Activated gamma-delta T cell treated with Interleukin-2 at 50 U/mL for 16 hours (primary cell): ENCODE measurements around the gene QKI.
A peak's percentile ranks its signal among the peaks of the same experiment; 100 is the strongest.

Experiments
- DNase-seq: peaks from one replicate; pipeline ENCODE4 v3.0.0-alpha.2; 2020

QKI gene

GRCh38 chr6:163539101-163539762 lies 124.7 kb downstream of the QKI start:
- DNase-seq = no peak

GRCh38 chr6:163543321-163543720 lies 128.8 kb downstream of the QKI start:
- no peak for DNase-seq

DNA sequence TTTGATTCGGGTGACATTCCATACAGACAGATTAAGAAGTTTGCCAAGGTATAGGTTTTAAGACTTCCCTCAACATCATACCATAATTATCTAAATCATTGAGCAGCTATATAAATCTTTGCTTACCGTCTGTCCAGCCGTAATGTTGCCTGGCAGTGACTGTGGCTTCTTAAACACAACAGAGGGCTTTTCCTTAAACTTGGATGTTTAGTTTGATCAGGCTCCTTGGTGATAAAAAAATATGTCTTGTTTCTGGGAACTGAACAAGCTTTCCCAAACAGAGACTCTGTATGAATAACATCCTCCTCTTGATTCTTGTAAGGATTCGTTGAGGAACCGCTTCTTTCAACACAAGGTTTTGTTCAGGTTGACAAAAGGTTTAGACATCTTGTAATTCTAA lies 130.9 kb downstream of the QKI start:
- no peak for DNase-seq

DNA sequence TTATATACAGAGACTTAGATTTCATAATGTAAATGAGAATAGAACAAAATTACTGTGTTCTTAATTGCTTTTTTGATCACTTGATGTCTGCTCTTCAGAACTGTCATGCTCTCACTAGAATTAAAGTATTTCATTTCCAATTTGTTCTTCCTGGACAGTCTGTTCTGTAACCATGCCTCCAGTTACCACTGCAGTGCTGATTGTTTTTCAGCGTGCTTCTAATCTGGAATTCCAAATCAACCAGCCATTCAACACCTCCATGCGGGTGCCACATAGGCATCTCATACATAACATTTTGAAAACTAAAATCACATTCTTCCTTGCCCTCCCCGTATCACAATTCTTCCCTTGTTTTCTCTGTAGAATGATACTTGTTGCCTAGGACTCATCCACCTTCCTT lies 132.8 kb downstream of the QKI start:
- no peak for DNase-seq

DNA sequence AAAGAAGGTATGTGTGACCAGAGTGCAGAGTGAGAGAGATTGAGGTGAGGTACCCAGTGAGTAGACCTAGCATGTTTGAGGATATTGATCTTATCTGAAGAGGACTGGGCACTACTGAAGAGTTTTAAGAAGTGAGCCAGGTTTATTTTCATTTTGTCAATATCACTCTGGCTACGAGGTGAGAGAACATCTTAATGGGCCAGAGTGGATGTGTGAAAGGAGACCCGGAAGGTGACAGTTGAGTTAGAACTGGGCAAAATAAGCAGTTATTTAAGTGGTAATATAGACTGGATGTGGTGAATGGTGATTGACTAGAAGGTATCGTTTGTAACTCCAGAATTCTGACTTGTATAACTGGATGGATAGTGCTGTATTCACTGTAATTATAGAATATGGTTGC lies 134.1 kb downstream of the QKI start:
- DNase-seq = no peak

DNA sequence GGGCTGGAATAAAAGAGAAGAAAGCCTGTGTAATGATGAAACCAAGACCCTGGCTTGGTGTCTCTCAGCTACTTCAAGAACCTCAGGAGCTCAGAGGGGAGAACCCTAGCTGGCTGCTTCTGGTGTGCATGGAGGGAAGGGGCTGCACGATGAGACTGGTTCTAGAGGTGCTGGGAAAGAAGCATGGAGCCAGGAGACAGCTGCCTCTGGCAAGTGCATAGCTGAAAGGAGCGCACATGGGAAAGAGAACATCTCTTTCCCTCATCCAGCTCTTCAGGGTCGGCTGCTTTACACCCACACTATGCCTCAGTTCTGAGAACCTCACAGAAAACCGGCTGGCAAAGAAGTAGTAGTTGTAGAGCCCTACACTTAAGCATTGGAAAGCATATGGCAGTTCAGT lies 139.5 kb downstream of the QKI start:
- no peak for DNase-seq

GRCh38 chr6:163554663-163555062 lies 140.1 kb downstream of the QKI start:
- peak; percentile 44 for DNase-seq

- DNase-seq = no peak
Observed at GRCh38 chr6:163559661-163560060, 145.1 kb downstream of the QKI start.

GRCh38 chr6:163563318-163563717 lies 148.8 kb downstream of the QKI start:
- no peak for DNase-seq

- no peak for DNase-seq
Observed at GRCh38 chr6:163564534-163564933, 150.0 kb downstream of the QKI start.

DNA sequence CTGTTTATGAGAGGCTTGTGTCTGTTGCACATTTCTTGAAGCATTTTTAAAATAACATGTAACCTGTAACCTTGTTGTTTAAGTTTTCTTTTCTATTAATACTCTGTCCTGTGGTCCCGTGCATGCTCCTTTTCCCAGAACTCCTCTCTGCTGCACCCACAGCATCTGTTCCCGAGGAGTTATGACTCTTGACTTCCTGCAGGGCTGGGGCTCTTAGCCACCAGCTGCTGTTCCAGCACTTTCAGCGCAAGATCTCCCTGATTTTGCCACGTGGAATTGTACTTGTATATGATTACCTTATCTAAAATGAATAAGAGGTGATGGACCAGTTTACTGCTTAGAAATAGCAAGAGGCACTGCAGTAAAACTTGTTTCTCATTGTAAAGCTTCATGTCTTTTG lies 150.6 kb downstream of the QKI start:
- DNase-seq = no peak

- no peak for DNase-seq
Observed at GRCh38 chr6:163566056-163566455, 151.5 kb downstream of the QKI start.

DNA sequence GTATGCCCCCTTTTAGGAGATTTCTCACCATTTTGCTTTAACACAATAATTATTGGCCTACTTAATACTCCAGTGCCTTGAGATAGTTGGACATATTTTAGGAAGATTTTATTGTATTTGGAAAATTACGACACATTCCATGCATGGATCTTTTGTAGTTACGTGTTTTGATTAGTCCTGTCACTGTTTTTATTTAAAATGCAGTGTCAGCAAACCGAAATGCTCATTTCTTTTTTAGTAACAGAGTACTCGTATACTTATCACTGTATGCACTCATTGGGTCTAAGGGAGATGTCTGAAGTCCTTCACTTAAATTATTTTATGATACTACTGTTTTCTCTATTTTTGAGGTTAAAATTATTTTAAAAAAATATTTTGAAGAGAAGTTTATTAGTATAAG lies 153.8 kb downstream of the QKI start:
- DNase-seq = no peak

- no peak for DNase-seq
Observed at GRCh38 chr6:163570579-163571231, 156.2 kb downstream of the QKI start.

DNA sequence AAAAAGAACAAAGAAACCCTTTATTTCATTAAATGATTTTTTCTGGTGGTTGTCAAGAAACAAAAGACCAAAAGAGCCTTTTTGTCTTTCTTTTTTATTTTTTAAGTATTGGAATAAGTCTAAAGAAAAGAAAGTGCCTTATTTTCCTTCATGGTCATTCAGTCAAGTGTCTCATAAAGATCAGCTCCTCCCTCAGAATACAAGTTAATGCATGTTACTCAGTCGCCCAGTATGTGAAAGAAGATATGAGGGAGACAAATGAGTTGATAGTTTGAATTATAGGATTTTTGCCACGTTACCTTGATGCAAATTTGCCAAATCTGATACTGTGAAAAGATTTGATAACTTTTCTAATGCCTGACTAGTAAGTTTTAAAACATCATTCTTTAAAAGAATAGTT lies 157.2 kb downstream of the QKI start:
- no peak for DNase-seq

- no peak for DNase-seq
Observed at GRCh38 chr6:163572612-163573011, 158.1 kb downstream of the QKI start.

GRCh38 chr6:163573503-163574179 lies 159.1 kb downstream of the QKI start:
- no peak for DNase-seq

DNA sequence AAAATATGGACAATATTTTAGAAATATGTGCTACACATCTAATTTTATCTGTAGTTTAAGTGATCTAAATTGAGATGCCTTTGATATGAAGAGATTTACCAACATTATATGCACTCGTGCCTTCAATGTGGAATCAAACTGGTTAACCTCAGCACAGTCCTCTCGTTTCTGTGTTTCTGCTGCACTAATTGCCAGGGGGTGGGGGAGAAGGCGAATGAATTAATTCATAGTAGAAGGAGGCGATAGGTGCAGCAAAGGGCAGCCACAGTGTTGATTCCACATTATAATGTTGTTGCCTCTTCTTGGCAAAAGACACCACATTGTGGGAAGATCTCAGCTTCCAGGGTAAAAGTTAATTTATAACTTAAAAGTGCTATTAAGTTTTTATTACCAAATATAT lies 161.6 kb downstream of the QKI start:
- no peak for DNase-seq

- DNase-seq = no peak
Observed at GRCh38 chr6:163577404-163577803, 162.9 kb downstream of the QKI start.

DNA sequence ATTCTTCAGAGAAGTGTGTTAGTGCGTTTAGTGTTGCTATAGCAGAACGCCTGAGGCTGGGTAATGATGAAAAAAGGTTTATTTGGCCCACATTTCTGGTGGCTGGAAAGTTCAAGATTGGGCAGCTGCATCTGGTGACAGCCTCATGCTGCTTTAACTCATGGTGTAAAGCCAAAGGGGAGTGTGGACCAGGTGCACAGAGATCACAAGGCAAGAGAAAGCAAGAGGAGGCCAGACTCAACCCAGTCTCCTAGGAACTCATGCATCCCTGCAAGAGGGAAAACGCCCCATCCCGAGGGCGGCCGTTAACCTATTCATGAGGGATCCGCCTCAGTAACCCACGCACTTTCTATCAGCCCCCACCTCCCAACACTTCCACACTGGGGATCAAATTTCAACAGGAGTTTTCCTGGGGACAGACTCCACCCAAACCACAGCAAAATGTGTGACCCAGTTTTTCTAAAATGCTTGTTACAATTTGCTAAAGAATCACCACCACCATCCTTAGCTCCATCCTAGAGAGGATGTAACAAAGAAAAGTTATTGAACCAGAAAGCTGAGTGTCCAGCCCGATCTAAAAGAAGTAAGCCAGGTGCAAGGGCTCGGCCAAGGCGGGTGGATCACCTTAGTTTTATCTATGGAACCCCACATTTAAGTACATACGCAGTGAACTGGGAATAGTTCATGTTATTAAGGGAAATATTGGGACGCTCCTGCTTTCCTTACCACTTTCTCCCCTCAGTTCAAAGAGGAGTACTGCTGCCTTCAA lies 164.8 kb downstream of the QKI start:
- no peak for DNase-seq

DNA sequence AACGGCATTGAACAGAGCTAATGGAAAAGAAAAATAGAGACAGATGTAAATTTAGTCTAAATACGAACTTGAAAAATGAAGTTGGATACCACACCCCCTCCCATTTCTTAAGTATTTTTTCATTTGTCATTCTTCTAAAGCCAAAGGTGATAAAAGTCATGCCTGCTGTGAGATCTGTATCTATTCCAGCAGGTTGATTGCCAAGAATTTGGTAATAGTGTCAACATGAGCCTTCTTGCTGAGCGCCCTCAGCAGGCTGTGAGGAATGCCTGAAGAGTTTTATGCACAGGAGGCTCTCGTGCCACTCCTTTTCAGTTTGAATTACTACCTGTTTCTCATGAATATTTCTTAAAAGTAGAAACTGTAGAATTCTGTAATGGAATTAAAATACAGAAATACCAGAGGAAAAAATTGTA lies 165.4 kb downstream of the QKI start:
- DNase-seq = no peak

DNA sequence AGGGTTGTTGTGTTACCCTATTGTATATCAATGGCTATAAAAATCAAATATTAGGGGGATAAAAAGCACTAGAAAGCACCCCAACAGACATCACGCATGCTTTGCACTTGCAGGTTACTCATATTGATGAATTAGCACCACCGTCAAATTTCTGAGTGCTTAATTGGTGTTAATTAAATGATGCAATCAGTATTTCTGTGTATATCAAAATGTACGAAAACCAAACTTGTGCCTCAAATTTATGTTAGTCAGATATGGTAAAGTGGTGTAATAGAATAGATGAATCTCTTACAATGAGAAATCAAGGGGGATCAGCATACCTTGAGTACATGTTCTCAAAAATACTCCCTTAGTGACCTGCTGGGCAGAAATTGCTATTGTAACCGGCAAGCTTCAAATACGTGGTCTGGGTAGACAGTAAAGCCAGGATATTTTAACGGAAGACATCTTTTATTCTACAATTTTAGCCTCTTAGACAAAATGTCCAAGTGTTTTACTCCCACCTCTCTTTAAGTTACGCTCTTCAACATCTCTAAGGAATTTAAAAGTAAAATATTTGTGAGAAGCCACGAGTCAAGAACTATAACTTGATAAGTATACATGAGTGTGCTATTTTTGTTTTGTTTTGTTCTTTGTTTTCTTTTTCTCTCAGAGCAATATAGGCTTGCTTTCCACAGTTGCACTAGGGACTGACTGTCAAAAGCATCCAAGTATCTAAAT lies 166.0 kb downstream of the QKI start:
- DNase-seq = no peak

GRCh38 chr6:163583558-163583957 lies 169.0 kb downstream of the QKI start:
- no peak for DNase-seq
